ENCODE measurements around the gene ADGRE3. TPM values are rescaled to one million over a fixed set of nuclear protein-coding genes. Genes with fewer than 3 reads are reported as not detected.

Gene ADGRE3
- total RNA-seq, 3 donors from 2014 or later: 0.24 TPM; not detected in 2

DNA sequence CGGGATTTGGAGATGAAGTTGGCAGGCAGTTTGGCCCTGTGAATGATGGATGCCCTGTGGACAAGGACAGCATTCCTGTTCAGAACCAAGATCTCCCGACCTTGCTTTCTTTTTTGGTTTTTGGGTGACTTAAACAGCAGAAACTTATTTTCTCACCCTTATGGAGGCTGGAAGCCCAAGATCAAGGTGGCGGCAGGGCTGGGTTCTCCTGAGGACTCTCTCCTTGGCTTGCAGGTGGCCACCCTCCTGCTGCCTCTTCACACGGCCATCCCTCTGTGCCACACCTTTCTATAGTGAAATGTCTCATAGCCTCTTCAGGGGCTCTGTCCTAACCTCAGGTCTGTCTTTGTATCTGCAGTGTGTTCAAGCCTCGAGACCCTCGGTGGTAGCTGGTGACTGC lies 29.2 kb upstream of the ADGRE3 start:
- Histone ChIP-seq H3K9me3 (no peaks in the 10 kb centered on the region), H3K4me3 (no peak overlapping the region), H3K4me1 (ENCODE audit: low read depth) (no peaks in the 10 kb centered on the region), H3K36me3 (ENCODE audit: low read depth) (peaks cover 5% of the 10 kb centered on the region)
- no peak for DNase-seq
- TF ChIP-seq, protein P1, sequence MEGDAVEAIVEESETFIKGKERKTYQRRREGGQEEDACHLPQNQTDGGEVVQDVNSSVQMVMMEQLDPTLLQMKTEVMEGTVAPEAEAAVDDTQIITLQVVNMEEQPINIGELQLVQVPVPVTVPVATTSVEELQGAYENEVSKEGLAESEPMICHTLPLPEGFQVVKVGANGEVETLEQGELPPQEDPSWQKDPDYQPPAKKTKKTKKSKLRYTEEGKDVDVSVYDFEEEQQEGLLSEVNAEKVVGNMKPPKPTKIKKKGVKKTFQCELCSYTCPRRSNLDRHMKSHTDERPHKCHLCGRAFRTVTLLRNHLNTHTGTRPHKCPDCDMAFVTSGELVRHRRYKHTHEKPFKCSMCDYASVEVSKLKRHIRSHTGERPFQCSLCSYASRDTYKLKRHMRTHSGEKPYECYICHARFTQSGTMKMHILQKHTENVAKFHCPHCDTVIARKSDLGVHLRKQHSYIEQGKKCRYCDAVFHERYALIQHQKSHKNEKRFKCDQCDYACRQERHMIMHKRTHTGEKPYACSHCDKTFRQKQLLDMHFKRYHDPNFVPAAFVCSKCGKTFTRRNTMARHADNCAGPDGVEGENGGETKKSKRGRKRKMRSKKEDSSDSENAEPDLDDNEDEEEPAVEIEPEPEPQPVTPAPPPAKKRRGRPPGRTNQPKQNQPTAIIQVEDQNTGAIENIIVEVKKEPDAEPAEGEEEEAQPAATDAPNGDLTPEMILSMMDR (IDR thresholded peaks at IDR 0.05): no peak
- intact Hi-C loops (cut with DNase I, micrococcal nuclease): no loop called here
- ATAC-seq: no peak

DNA sequence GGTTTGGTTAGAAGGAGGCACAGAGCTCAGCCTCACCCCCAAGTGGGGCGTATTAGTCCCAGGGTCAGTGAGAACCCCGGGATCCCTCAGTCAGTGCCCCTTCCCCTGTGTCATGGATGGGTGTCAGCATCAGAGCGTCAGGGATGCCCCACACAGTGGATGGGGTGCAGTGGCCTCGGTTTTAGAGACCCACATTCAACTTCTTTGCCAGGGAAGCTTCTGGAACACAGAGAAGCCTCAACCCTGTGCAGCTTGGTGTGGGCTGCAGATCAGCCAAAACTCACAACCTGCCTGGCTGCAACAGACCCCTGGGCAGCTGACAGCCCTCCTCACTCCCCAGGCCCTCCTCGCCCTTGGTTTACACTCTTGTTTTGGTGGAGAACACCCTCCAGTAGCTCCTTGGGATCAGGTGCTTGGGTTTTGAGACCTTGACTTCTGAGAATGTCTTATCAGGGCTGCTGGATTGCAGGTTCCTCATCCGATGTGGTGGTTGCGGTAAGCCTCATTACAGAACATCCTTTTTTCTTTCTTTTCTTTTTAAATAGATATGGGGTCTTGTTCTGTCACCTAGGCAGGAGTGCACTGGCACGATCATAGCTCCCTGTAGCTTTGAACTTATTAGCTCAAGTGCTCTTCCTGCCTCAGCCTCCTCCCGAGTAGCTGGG lies 26.2 kb upstream of the ADGRE3 start:
- Histone ChIP-seq H3K4me3 (no peak overlapping the region), H3K36me3 (ENCODE audit: low read depth) (no peaks in the 10 kb centered on the region), H3K4me1 (ENCODE audit: low read depth) (no peaks in the 10 kb centered on the region), H3K9me3 (no peaks in the 10 kb centered on the region)
- DNase-seq: no peak
- no peak for ATAC-seq
- TF ChIP-seq, protein P1 (IDR thresholded peaks at IDR 0.05): no peak
- intact Hi-C loops (cut with DNase I, micrococcal nuclease): no loop called here

DNA sequence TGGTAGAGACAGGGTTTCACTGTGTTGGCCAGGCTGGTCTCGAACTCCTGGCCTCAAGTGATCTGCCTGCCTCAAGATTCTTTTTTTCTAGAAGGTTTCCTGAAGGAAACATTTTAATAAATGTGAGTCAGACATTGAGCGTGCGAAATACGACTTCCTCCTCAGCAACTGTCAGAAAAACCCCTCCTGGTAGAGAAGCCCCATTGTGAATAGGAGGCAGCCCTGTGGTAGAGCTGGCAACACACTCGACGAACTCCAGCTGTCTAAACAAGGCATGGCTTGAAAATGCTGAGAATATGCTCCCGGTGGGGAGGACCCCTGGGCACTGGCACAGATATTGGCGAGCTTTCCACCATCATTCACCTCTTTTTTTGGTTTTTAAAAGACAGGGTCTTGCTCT lies 25.0 kb upstream of the ADGRE3 start:
- H3K4me3 ChIP-seq: no peak overlapping the region
- TF ChIP-seq, protein P1 (IDR thresholded peaks at IDR 0.05): no peak
- H3K36me3 ChIP-seq (ENCODE audit: low read depth): no peaks in the 10 kb centered on the region
- no peaks in the 10 kb centered on the region for H3K9me3 ChIP-seq
- ATAC-seq (no peak), DNase-seq (no peak)
- intact Hi-C loops (cut with DNase I, micrococcal nuclease): loop anchor here in 1 of 2 donors (10.0 kb wide), 1 partner anchor 125 kb away; the partner anchor contains the start of gene NDUFB7
- no peaks in the 10 kb centered on the region for H3K4me1 ChIP-seq (ENCODE audit: low read depth)

DNA sequence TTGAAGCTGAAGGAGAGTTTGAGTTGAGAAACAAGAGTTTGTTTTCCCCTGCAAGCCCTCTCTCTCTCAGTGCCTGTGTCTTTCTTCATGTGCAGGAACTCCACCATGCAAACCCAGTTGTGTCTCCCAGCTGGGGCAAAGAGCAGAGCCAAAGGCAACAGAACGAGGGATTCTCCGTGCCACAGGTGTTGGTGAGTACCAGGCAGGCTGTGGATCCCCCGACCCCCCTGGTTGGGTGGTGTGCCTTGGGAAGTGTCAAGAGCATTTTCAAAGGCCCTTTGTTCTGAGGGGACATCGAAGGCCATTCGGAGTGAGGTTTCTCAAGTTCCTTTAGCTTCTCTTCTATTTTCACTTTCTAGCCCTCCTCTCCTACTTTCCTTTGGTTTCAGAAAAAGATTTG lies 20.8 kb upstream of the ADGRE3 start:
- no peaks in the 10 kb centered on the region for H3K36me3 ChIP-seq (ENCODE audit: low read depth)
- no peak for ATAC-seq
- TF ChIP-seq, protein P1 (IDR thresholded peaks at IDR 0.05): no peak

DNA sequence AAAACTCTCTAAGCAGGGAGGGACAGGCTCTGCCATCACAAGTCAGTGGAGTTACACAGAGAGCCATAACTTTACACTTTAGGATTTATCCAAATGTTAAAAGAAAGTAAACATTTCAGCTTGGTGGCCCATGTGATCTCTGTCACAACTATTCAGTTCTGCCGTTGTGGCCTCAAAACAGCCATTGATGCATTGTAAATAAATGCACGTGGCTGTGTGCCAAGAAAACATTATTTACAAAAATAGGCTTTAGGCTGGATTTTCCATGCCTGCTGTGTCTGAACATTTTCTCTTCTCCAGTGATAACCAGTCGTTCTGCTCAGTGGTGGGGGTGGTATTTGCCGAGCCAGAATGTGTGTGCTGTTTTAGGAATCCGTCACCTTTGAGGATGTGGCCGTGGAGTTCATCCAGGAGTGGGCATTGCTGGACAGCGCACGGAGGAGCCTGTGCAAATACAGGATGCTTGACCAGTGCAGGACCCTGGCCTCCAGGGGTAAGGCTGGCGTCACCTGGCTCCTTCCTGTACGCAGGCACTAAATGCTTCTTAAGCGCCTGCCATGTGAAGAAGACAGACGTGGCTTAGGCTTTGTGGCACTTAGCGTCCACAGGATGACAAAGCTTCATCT lies 20.1 kb upstream of the ADGRE3 start:
- TF ChIP-seq, protein P1 (IDR thresholded peaks at IDR 0.05): no peak
- Histone ChIP-seq H3K36me3 (ENCODE audit: low read depth) (no peaks in the 10 kb centered on the region), H3K9me3 (no peaks in the 10 kb centered on the region), H3K4me3 (no peak overlapping the region), H3K4me1 (ENCODE audit: low read depth) (peaks cover 8% of the 10 kb centered on the region)
- intact Hi-C loops (cut with DNase I, micrococcal nuclease): loop anchor here in 1 of 2 donors (10.0 kb wide), 1 partner anchor 120 kb away; the partner anchor contains the start of gene NDUFB7
- DNase-seq (no peak), ATAC-seq (no peak)

More for the DNA sequence above, 20.8 kb upstream of the ADGRE3 start:
- intact Hi-C loops (cut with DNase I, micrococcal nuclease): loop anchor here in 1 of 2 donors (10.0 kb wide), 1 partner anchor 121 kb away; the partner anchor contains the start of gene NDUFB7
- Histone ChIP-seq H3K9me3 (no peaks in the 10 kb centered on the region), H3K4me1 (ENCODE audit: low read depth) (peaks cover 8% of the 10 kb centered on the region), H3K4me3 (no peak overlapping the region)
- no peak for DNase-seq
